ENCODE measurements around the gene POLD4.
"Not testable (repeated sequence)": the region's sequence is repeated elsewhere in the genome, so short reads cannot be mapped to it uniquely, and the experiment has no call there.

POLD4 gene

DNA sequence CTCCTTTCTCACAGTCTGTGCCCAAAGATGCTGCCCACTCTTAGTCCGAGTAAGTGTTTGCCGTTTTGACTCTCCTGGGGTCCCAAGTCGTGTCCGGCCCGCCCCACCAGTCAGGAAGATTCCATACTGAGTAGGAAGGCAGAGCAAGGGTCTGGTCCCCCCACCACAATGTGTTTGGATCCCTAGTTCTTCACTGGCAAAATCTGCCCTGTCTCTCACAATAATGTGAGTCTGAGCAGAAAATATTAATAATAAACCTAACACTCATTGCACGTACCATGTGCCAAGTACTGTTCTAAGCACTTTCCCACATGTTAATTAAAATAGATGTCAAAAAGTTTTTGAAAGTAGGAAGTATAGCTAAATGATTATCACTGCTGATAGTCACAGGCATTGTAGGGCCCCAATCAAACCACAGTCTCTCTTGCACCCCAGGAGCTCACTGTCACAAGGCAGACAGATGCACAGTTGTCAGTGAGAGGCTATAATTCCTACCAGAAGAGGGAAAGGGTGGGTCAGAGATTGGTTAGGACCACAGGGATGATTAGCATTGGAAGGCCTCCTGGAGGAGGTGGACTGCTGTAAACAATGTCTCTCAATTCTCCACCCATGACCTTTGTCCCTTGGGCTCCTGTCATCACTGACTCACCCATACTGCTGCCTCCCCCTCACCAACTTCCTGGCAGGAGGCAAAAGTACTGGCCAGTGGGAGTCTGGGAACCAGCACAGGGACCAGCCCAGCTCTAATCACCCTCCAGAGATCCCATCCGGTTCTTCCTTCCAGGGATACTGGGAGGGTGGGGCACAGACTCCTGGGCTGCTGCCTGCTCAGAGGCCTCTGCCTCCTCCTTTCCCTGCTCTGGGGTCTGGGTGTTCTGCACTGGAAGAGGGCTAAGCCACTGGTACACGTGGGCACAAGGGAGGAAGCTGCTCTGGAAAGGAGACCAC lies 1.0 kb upstream of the POLD4 start:
- no peak for DNase-seq (ENCODE audit: low read depth, low spot score)

GRCh38 chr11:67352546-67353316 lies 615 bp downstream of the POLD4 start:
- DNase-seq (ENCODE audit: low read depth, low spot score): peak; percentile 29

DNA sequence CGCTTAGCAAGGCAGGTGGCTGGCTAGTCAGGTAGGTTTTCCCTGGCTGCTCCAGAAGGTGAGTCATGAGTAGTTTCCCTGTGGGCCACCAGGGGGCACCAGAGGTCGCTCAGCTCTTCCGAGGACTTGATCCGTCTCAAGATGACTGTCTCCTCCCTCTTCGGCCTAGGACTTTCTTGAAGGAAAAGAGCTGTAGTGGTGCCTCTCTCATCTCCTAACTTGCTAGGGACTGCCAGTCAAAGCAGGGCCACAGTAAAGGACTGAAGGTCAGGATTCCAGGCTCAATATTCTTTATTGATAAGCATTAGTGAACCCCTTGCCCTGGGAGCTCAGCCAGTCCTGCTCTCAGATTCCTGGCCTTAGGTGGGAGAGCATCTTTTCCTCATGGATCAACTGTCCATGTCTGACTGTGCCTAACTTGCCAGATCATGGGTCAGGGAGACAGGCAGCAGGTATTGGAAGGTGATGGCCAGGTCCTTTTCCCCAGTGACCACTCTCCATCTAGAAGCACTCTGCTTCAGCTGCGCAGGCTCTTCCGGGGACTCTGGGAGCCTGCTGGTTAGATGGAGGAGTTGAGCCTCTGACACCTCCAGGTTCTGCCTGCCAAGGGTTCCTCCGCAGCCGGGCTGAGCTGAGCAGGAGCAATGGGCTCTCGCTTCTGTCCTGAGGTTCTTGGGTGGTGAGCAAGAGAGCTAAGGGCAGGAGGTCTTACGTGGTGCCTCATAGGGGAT lies 1.9 kb downstream of the POLD4 start:
- DNase-seq (ENCODE audit: low read depth, low spot score): no peak

- no peak for DNase-seq (ENCODE audit: low read depth, low spot score)
These were observed 3.3 kb downstream of the POLD4 start for GRCh38 chr11:67349928-67350465.

DNA sequence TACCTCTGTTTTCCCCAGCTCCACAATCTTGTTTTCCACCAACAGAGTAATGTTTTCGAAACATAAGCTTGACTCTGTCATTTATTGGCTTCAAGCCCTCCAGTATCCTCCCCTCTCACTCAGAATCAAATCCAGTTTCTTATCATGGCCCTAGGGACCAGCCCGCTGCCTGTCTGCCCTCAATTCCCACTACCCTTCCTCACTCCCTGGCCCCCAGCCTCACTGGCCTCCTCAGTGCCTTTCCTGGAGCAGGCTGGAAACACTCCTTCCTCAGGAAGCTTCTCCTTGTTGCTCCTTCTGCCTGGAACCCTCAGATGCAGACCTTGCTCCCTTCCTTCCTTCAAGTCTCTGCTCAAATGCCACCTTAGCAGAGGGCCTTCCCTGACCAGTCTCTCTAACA lies 3.9 kb downstream of the POLD4 start:
- DNase-seq (ENCODE audit: low read depth, low spot score): no peak

GRCh38 chr11:67349036-67349435 lies 4.3 kb downstream of the POLD4 start:
- DNase-seq (ENCODE audit: low read depth, low spot score): no peak

DNA sequence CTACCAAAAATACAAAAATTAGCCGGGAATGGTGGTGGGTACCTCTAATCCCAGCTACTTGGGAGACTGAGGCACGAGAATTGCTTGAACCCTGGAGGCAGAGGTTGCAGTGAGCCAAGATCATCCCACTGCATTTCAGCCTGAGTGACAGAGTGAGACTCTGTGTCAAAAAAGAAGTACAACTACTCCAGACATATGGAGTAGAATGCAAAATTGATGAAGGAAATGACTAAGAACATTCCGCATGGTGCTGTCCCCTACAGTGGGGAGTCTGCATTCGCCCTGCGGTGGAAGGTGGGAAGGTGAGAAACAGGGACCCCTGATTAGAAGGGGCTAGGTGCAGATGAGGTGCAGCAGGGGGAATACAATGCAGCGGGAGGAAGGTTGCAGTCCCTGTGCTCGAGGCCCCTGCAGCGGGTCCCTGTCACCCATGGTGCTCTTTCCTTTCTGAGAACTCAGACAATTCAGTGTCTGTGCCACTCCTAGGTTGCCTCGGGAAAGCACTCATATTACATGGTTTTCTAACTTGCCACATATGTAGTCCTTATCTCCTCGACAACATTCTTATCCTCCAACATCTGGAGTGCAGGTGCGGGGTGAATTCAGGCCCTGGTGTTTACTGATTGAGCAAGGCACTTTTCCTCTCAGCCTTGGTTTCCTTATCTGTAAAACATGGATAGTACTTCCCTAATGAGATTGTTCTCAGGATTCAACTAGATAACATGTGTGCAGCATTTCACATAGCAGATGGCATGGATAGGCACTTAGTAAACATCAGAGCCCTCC lies 5.2 kb downstream of the POLD4 start:
- no peak for DNase-seq (ENCODE audit: low read depth, low spot score)

GRCh38 chr11:67345920-67346819 lies 7.2 kb downstream of the POLD4 start:
- DNase-seq (ENCODE audit: low read depth, low spot score): no peak

- no peak for DNase-seq (ENCODE audit: low read depth, low spot score)
These were observed 8.0 kb downstream of the POLD4 start for GRCh38 chr11:67345247-67345919.

- no peak for DNase-seq (ENCODE audit: low read depth, low spot score)
These were observed 9.1 kb downstream of the POLD4 start for GRCh38 chr11:67344264-67344663.

DNA sequence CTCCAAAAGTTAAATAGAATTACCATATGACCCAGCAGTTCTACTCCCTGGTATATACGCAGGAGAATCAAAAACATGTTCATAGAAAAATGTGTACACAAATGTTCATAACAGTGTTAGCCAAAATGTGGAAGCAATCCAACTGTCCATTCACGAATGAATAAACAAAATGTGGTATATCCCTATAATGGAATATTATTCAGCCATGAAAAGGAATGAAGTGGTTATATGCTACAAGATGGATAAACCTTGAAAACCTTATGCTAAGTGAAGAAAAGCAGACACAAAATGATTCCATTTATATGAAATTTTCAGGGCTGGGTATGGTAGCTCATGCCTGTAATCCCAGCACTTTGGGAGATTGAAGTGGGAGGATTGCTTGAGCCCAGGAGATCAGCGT lies 16.1 kb downstream of the POLD4 start:
- DNase-seq (ENCODE audit: low read depth, low spot score): no peak

DNA sequence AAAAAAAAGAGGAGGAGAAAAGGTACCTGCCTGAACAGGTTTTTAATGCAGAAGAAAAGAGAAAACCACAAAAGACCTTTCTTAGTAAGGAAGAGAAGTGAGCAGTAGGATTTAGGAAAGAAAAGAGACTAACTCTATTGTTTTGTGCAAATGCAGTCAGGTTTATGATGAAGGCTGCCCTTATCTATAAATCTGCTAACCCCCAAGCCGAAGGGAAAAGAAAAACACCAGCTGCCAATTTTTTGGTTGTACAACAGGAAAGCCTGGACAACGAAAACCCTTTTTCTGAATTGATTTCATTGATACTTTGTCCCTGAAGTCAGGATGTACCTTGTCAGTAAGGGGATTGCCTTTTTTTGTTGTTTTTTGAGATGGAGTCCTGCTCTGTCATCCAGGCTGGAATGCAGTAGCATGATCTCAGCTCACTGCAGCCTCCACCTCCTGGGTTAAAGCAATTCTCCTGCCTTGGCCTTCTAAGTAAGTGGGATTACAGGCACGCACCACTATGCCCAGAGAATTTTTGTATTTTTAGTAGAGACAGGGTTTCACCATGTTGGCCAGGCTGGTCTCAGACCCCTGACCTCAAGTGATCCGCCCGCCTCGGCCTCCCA lies 21.2 kb downstream of the POLD4 start:
- no peak for DNase-seq (ENCODE audit: low read depth, low spot score)

GRCh38 chr11:67323526-67323925 lies 29.8 kb downstream of the POLD4 start:
- no peak for DNase-seq (ENCODE audit: low read depth, low spot score)

DNA sequence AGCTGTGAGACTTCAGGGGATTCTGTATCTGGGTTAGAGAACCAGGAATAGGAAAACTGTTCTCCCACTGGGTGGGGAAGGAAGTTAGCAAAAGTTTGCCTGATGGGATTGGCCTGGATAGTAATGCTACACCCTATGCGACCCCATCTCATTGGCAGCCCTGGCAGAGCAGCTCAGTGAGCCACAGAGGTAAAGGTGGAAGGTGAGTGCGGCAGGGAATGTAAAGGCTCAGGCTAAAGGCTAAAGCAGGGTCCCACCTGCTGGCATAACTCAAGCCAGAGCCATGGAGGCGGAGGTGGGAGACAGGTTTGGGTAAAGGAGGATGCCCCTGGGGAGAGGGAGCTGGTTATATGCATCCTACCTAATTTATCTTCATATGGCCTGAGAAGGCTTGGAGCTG lies 31.3 kb downstream of the POLD4 start:
- no peak for DNase-seq (ENCODE audit: low read depth, low spot score)

DNA sequence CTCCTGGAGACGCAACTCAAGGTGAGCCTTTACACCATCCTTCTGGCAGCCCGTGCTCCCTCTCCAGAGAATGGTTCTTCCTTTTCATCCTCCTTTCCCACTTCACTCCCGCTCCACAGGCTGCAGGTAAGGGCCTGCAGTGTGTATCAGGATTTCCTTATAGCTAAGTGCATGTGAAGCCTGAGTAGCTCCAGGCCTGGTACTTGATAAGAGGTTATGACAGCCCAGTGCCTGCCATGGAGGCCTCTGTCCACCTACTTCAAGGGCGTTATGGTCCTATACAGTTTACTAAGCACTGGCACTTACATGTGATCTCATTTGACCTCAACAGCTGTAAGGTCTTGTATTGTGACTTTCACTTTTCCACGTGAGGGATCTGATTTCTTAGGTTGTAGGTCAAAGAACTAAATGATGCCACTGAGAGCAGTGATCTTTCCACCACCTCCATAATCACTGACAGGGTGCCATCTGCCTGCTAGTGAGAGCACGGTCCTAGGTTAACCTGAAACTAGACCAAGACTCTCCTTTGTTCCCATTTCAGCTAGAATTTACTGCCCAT lies 32.0 kb downstream of the POLD4 start:
- no peak for DNase-seq (ENCODE audit: low read depth, low spot score)

GRCh38 chr11:67320691-67321090 lies 32.7 kb downstream of the POLD4 start:
- DNase-seq (ENCODE audit: low read depth, low spot score): no peak

DNA sequence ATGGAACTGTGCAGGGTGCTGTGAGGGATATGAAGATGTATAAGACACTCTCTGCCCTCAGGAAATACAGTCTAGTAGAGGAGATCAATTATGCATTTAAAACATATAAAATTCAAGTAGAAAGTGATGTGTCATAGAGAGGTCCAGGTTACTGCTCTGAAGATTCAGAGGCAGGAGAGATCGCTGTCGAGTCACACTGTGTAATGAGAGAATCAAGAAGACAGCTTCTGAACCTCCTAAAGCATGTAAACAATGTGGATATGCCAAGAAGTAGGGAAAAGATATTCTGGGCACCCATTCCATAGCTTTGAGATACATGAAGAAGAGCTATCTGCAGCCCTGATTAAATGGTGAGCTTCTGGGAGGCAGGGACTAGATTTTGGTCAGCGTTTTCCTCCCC lies 33.3 kb downstream of the POLD4 start:
- no peak for DNase-seq (ENCODE audit: low read depth, low spot score)

- DNase-seq (ENCODE audit: low read depth, low spot score): not testable (repeated sequence)
These were observed 34.5 kb downstream of the POLD4 start for GRCh38 chr11:67318876-67319275.

All from activated CD4-positive, CD25-positive, alpha-beta regulatory T cell treated with anti-CD3 and anti-CD28 coated beads, Interleukin-2, amount 50 U/mL, for 16 hours (primary cell).